Inferior parietal cortex (tissue), 1 donor: ENCODE measurements around the gene AGTR1.
"Not testable (repeated sequence)": the region's sequence is repeated elsewhere in the genome, so short reads cannot be mapped to it uniquely, and the experiment has no call there.

Experiments
- DNase-seq: peaks from one replicate; pipeline ENCODE4 v3.0.0-alpha.2; 2016; ENCODE audit errors: extremely low spot score

AGTR1 gene

DNA sequence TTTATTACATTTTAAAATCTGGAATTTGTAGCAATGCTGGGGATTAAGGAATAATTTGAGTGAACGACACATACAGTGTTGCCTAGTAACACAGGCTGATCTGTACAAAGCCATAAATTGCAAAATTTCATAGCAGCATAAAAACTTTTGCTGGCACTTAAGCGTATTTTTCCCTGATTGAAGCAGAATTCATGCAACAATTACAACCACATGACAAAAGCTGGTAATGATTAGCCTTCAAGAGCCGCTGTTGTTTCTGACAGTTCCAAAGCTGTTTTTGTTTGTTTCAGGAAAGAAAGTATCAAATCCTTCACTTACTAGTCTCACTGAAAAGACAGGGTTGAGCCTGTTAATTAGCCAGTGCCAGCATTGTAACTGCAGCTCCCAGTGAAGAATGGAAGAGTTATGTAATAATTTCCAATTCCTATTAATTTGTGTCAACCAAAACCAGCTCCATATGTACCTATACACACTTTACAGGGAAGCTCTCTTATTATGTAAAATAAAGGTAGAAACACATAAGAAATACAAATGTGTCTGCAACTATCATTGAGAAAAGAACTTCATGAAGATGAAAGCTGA lies 60.7 kb downstream of the AGTR1 start:
- no peak for DNase-seq

DNA sequence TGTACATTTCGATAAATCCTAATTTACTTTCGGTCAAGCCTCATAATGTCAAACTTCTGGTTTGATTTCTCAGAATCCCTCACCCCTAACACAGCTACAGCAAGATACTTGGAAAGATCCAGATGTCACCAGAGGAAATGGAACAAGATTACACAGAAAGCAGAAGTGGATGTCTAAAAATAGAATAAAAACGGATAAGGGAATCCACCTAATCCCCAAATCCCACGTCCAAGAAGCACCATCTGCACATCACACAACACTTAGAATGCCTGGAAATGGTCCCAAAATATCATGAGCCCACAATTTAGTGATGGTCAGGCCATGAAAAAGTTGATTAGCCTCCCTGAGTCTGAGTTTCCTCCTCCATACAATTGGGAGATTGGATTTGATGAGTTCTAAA lies 61.7 kb downstream of the AGTR1 start:
- no peak for DNase-seq

- no peak for DNase-seq
Observed at GRCh38 chr3:148763156-148763680, 65.5 kb downstream of the AGTR1 start.

DNA sequence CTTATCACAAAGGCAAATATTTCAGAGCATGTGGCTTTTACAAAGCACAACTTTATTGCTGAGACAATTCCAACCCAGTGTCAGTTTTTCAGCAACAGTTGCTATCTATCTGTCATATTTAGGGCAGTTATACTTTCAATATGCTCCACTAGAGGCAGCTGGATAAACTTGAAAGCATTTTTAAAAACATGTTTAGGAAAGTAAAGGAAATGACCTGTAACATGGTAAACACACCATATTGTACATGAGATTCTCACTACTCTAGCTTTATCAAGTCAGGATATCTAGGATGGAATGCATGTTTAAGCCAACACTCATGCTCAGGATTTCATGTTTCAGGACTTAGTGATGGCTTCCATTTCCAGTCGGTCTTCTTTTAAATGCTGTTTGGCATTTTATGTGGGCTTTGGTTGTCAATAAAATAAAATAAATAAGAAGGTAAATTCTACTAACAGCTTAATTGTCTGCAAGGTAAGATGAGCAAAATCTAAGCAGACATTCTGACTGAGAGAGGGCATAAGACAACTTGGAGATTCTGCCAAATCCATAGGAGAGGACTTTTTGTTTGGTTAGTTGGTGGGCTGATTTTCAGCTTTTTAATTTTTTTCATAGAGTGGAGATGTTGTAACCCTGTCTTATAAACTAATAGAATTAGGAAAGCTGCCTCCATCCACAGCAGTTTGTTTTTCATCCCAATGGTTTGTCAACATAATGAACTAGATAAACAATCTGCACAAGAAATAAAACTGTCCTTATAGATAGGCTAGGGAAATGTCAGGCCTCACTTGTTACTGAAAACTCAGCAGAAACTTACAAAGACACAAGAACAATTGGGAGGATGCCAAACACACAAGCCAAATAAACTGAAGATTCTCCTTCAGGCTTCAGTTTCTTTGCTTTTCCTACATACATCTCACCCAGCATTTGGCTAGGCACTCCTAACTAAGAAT lies 66.6 kb downstream of the AGTR1 start:
- no peak for DNase-seq

DNA sequence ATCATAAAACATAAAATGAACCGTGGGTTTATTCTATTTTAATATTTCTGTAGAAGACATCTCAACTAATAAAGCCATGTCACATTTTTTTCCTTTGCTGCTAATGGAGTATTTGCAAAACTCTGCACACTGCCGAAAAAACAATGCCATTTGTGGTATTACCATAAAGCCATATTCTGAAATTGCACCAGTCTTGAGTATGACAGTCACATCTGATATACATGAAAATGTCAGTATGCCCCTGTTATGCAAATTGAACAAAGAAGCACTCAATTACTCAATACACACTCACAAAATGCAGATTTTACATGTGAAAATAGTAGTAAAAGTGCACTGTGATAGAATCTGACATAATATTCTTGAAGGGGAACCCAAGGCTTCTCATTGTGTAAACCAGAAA lies 74.7 kb downstream of the AGTR1 start:
- DNase-seq, result no peak

DNA sequence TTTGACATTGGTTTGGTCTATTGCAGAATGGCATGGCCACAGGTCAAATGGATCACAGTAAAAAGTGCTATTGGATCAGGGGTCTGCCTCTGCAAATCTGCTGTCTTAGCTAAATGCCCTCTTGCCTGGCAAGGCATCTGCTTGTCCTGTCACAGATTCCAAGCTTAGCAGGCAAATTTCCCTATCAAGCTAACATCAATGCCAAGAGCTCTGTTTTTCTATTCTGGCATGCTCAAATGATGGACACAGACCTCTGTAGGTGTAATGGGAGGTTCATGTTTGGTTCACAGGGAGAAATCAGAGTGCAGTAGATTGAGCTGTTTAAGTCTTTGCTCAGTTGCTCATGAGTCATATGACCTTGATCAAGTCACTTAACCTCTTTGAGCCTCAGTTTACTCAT lies 75.1 kb downstream of the AGTR1 start:
- DNase-seq, result no peak

DNA sequence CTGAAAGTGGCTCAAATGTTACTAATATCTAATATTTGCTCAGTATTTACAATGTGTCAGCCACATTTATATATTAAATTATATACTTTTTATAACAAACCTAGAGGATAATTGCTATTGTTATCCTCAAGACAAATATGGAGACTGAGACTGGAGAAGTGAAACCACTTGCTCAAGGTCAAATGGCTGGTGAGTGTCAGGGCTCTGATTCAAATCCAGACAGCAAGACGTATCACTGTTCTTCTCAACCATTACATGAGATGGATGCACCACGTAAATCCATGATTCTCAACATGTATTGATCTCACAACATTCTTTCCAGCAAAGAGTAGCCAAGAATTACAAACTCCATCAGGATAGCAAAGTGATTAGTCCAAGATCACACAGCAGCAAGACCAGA lies 76.1 kb downstream of the AGTR1 start:
- no peak for DNase-seq

- no peak for DNase-seq
Observed at GRCh38 chr3:148778926-148779325, 81.2 kb downstream of the AGTR1 start.

- DNase-seq, result not testable (repeated sequence)
Observed at GRCh38 chr3:148785026-148785425, 87.3 kb downstream of the AGTR1 start.

- not testable (repeated sequence) for DNase-seq
Observed at GRCh38 chr3:148786159-148786558, 88.5 kb downstream of the AGTR1 start.

DNA sequence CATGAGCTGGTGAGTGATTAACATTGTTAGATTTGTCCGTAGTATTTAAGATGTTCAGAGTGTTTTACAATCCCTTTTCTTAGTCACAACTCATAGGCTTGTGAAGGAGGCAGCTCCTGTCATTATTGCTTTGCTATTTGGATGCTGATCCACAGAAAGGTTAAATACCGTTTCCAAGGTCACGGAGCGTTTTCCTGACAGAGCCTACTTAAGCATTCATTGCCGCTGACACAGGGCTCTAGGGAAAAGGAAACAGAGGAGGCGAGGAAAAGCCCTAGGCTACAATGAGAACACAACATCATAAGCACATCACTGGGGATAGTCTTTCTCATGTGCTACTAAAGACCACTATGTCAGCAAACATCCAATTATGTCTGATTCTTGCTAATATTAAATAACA lies 91.4 kb downstream of the AGTR1 start:
- DNase-seq, result peak; percentile 11

- DNase-seq, result no peak
Observed at GRCh38 chr3:148789906-148790305, 92.2 kb downstream of the AGTR1 start.

- no peak for DNase-seq
Observed at GRCh38 chr3:148790370-148790769, 92.7 kb downstream of the AGTR1 start.

GRCh38 chr3:148790851-148791735 lies 93.4 kb downstream of the AGTR1 start:
- peak; percentile 80 for DNase-seq

GRCh38 chr3:148791920-148792319 lies 94.2 kb downstream of the AGTR1 start:
- no peak for DNase-seq

- DNase-seq, result no peak
Observed at GRCh38 chr3:148792516-148792915, 94.8 kb downstream of the AGTR1 start.
